ENCODE results near the gene GSPT1.
"Not testable (repeated sequence)": the region's sequence is repeated elsewhere in the genome, so short reads cannot be mapped to it uniquely, and the experiment has no call there.

The GSPT1 gene

GRCh38 chr16:11915644-11916523 lies at the start of gene GSPT1:
GSPT1 (minus strand) TSS chr16:11915956; CDS start chr16:11915720, 236 bp downstream.
- peak; percentile 95 for DNase-seq (ENCODE audit: low read depth, low spot score)

- no peak for DNase-seq (ENCODE audit: low read depth, low spot score)
Observed at GRCh38 chr16:11964761-11965551, 49.2 kb upstream of the GSPT1 start, which contains the start of gene TNFRSF17. TNFRSF17 (plus strand) TSS chr16:11965210; CDS start chr16:11965325, 115 bp downstream.

- DNase-seq (ENCODE audit: low read depth, low spot score) = no peak
Observed at GRCh38 chr16:11963706-11964105, 48.0 kb upstream of the GSPT1 start.

- not testable (repeated sequence) for DNase-seq (ENCODE audit: low read depth, low spot score)
Observed at GRCh38 chr16:11962978-11963377, 47.2 kb upstream of the GSPT1 start.

GRCh38 chr16:11962457-11962856 lies 46.7 kb upstream of the GSPT1 start:
- DNase-seq (ENCODE audit: low read depth, low spot score) = not testable (repeated sequence)

- no peak for DNase-seq (ENCODE audit: low read depth, low spot score)
Observed at GRCh38 chr16:11957591-11958395, 42.0 kb upstream of the GSPT1 start.

GRCh38 chr16:11956558-11956957 lies 40.8 kb upstream of the GSPT1 start:
- no peak for DNase-seq (ENCODE audit: low read depth, low spot score)

GRCh38 chr16:11955713-11956123 lies 40.0 kb upstream of the GSPT1 start:
- no peak for DNase-seq (ENCODE audit: low read depth, low spot score)

- not testable (repeated sequence) for DNase-seq (ENCODE audit: low read depth, low spot score)
Observed at GRCh38 chr16:11953576-11953975, 37.8 kb upstream of the GSPT1 start.

- no peak for DNase-seq (ENCODE audit: low read depth, low spot score)
Observed at GRCh38 chr16:11950388-11950787, 34.6 kb upstream of the GSPT1 start.

- no peak for DNase-seq (ENCODE audit: low read depth, low spot score)
Observed at GRCh38 chr16:11949527-11949926, 33.8 kb upstream of the GSPT1 start.

- DNase-seq (ENCODE audit: low read depth, low spot score) = no peak
Observed at GRCh38 chr16:11948819-11949218, 33.1 kb upstream of the GSPT1 start.

GRCh38 chr16:11946433-11946832 lies 30.7 kb upstream of the GSPT1 start:
- DNase-seq (ENCODE audit: low read depth, low spot score) = no peak

GRCh38 chr16:11941945-11942344 lies 26.2 kb upstream of the GSPT1 start, which contains the start of gene NPIPB2:
NPIPB2 (minus strand) TSS chr16:11942045; CDS start chr16:11942045, 0 bp downstream.
- DNase-seq (ENCODE audit: low read depth, low spot score) = not testable (repeated sequence)

GRCh38 chr16:11927350-11927749 lies 11.6 kb upstream of the GSPT1 start:
- DNase-seq (ENCODE audit: low read depth, low spot score) = not testable (repeated sequence)

GRCh38 chr16:11924046-11924445 lies 8.3 kb upstream of the GSPT1 start:
- DNase-seq (ENCODE audit: low read depth, low spot score) = not testable (repeated sequence)

- DNase-seq (ENCODE audit: low read depth, low spot score) = no peak
Observed at GRCh38 chr16:11916524-11917285, 949 bp upstream of the GSPT1 start.

GRCh38 chr16:11915114-11915643 lies 577 bp downstream of the GSPT1 start:
- no peak for DNase-seq (ENCODE audit: low read depth, low spot score)

GRCh38 chr16:11914210-11915113 lies 1.3 kb downstream of the GSPT1 start:
- no peak for DNase-seq (ENCODE audit: low read depth, low spot score)
